22Rv1 (cell line): ENCODE measurements around the gene POLR3H.

ENCODE experiments used
- ZFX ChIP-seq: fragments of 450-650 bp; IDR thresholded peaks from 2 replicates; pipeline ENCODE4 v1.6.1; 2017; ENCODE audit warnings: antibody characterized with exemption, borderline replicate concordance
- TF ChIP-seq, protein P1 (sequence below): fragments of 450-650 bp; IDR thresholded peaks from 2 replicates; pipeline ENCODE4 v1.5.1; 2017; ENCODE audit warnings: mild to moderate bottlenecking

DNA sequence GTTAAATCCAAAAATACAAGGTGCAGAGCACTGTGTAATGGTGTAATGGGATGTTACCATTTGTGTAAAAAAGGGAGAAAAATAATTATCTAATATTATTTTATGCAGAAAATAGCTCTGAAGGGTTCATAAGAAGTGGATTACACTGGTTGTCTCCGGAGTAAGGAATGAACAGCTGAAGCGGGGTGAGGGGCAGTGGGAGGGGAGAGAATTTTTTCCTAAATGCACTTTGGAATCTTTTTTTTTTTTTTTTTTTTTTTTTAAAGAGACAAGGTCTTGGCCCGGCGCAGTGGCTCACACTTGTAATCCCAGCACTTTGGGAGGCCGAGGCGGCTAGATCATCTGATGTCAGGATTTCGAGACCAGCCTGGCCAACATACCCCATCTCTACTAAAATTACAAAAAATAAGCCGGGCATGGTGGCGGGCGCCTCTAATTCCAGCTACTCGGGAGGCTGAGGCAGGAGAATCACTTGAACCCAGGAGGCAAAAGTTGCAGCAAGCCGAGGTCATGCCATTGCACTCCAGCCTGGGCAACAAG is 6.8 kb upstream of the POLR3H start:
- TF ChIP-seq, protein P1, sequence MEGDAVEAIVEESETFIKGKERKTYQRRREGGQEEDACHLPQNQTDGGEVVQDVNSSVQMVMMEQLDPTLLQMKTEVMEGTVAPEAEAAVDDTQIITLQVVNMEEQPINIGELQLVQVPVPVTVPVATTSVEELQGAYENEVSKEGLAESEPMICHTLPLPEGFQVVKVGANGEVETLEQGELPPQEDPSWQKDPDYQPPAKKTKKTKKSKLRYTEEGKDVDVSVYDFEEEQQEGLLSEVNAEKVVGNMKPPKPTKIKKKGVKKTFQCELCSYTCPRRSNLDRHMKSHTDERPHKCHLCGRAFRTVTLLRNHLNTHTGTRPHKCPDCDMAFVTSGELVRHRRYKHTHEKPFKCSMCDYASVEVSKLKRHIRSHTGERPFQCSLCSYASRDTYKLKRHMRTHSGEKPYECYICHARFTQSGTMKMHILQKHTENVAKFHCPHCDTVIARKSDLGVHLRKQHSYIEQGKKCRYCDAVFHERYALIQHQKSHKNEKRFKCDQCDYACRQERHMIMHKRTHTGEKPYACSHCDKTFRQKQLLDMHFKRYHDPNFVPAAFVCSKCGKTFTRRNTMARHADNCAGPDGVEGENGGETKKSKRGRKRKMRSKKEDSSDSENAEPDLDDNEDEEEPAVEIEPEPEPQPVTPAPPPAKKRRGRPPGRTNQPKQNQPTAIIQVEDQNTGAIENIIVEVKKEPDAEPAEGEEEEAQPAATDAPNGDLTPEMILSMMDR: no peak
- no peak for TF ChIP-seq ZFX
